ENCODE results near the gene MYO10.

DNA sequence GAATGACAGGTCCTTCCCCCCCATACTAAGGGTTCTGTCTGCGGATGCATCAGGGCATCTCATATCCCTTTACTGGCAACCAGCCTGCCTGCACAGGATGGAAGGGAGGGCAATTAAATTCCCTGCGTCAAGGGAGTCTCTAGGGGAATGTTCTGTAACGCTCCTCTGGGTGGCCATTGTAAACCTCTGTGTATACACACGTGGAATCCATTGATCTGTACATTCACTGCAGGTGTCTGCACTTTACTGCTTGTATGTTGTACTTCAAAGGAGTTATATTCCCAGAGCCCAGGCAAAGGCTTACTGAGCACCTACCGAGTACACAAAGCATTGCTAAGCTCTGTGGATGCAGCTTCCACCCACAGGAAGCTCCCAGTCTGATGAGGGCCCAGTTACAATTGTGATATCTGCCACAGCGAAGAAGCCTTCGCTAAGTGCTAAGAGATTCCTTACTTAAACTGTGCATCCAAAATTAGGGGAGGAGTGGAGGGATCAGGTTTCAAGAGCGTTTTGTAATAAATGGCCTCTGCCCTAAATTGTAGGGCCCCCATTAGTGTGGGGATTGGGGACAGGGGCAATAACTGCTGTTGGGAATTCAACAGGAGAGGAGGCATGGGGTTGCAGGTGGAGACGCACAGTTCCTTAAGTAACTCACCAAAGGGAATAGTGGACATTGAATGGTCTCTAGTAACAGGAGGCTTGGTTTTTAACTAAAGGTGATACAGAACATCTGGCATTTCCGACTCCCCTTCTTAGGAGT lies 317.8 kb downstream of the MYO10 start:
- TF ChIP-seq EZH2 (IDR thresholded peaks at IDR 0.05; ENCODE audit: low read depth, low read length, severe bottlenecking) (no peak), CBX8 (IDR thresholded peaks at IDR 0.05; ENCODE audit: borderline replicate concordance, low read depth, low read length) (no peak), POLR2AphosphoS5 (IDR thresholded peaks at IDR 0.05; ENCODE audit: low read depth, low read length) (no peak), TEAD4 (IDR thresholded peaks at IDR 0.05; ENCODE audit: low read depth, low read length) (no peak), RFX5 (IDR thresholded peaks at IDR 0.05; ENCODE audit: borderline replicate concordance, low read depth, low read length) (no peak), JUN (IDR thresholded peaks at IDR 0.05; ENCODE audit: low read depth, low read length) (no peak), POLR2A (IDR thresholded peaks at IDR 0.05; ENCODE audit: control extremely low read depth in 1 of 2, low read depth in 2 of 2, low read length in 2 of 2) (no peak), ASH2L (IDR thresholded peaks at IDR 0.05; ENCODE audit: low read length) (no peak), MAFK (IDR thresholded peaks at IDR 0.05; ENCODE audit: low read depth, low read length) (no peak), CHD1 (IDR thresholded peaks at IDR 0.05; ENCODE audit: low read depth, low read length) (no peak)
- TF ChIP-seq, protein P1, sequence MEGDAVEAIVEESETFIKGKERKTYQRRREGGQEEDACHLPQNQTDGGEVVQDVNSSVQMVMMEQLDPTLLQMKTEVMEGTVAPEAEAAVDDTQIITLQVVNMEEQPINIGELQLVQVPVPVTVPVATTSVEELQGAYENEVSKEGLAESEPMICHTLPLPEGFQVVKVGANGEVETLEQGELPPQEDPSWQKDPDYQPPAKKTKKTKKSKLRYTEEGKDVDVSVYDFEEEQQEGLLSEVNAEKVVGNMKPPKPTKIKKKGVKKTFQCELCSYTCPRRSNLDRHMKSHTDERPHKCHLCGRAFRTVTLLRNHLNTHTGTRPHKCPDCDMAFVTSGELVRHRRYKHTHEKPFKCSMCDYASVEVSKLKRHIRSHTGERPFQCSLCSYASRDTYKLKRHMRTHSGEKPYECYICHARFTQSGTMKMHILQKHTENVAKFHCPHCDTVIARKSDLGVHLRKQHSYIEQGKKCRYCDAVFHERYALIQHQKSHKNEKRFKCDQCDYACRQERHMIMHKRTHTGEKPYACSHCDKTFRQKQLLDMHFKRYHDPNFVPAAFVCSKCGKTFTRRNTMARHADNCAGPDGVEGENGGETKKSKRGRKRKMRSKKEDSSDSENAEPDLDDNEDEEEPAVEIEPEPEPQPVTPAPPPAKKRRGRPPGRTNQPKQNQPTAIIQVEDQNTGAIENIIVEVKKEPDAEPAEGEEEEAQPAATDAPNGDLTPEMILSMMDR (IDR thresholded peaks at IDR 0.05; ENCODE audit: control extremely low read depth in 1 of 3, insufficient read depth in 1 of 3, low read depth in 1 of 3, low read length in 3 of 3), result no peak
